Measurements from ENCODE around the gene DDX21. TPM values are rescaled to one million over a fixed set of nuclear protein-coding genes. Genes with fewer than 3 reads are reported as not detected.
"Not testable (repeated sequence)": the region's sequence is repeated elsewhere in the genome, so short reads cannot be mapped to it uniquely, and the experiment has no call there.

Gene DDX21
- 10 to 100 TPM; 81.6 to 92.4 TPM for total RNA-seq

GRCh38 chr10:68955832-68956532, at the start of gene DDX21:
TSS of gene DDX21 (plus strand) at chr10:68956170. CDS start at chr10:68956226, 56 bp downstream.
- peak; percentile 94 for DNase-seq
- H3K27me3 Mint-ChIP-seq = no peaks in the 10 kb centered on the region
- H3K9me3 Mint-ChIP-seq = no peaks in the 10 kb centered on the region
- POLR2A ChIA-PET = interaction anchor here (0.6 to 1.0 kb wide), 2 partner anchors 21 to 170 kb away, joined by 3 read pairs; no protein-coding TSS in a partner anchor
- H3K4me1 Mint-ChIP-seq = peaks cover 37% of the 10 kb centered on the region
- H3K27ac Mint-ChIP-seq = peak within 1 kb of the TSS; percentile 100
- H3K36me3 Mint-ChIP-seq (ENCODE audit: low read depth) = peaks cover 35% of the 10 kb centered on the region
- CTCF ChIA-PET = interaction anchor here (0.5 to 1.6 kb wide), 14 partner anchors 9 to 452 kb away, joined by 3 to 9 read pairs (median 4); no protein-coding TSS in a partner anchor
- peak within 1 kb of the TSS; percentile 99 for H3K4me3 Mint-ChIP-seq

GRCh38 chr10:68924593-68924992, 31.4 kb upstream of the DDX21 start:
- H3K4me3 Mint-ChIP-seq = no peak overlapping the region

GRCh38 chr10:68925489-68925888, 30.5 kb upstream of the DDX21 start:
- CTCF ChIA-PET = interaction anchor here (0.6 kb wide), 2 partner anchors 29 to 153 kb away, joined by 3 read pairs; no protein-coding TSS in a partner anchor
- no peaks in the 10 kb centered on the region for H3K9me3 Mint-ChIP-seq

More at GRCh38 chr10:68924593-68924992, 31.4 kb upstream of the DDX21 start:
- DNase-seq = no peak
- CTCF ChIA-PET = interaction anchor here (0.6 to 1.6 kb wide), 4 partner anchors 10 to 339 kb away, joined by 3 to 5 read pairs (median 4); no protein-coding TSS in a partner anchor
- Mint-ChIP-seq H3K36me3 (ENCODE audit: low read depth) (peaks cover 32% of the 10 kb centered on the region), H3K27me3 (no peaks in the 10 kb centered on the region), H3K4me1 (peaks cover 7% of the 10 kb centered on the region), H3K27ac (no peak overlapping the region), H3K9me3 (no peaks in the 10 kb centered on the region)
- POLR2A ChIA-PET = interaction anchor here (0.6 kb wide), 1 partner anchor 171 kb away, joined by 4 read pairs; no protein-coding TSS in a partner anchor

GRCh38 chr10:68929157-68929556, 26.8 kb upstream of the DDX21 start:
- H3K27me3 Mint-ChIP-seq, CTCF ChIA-PET, H3K27ac Mint-ChIP-seq, H3K4me3 Mint-ChIP-seq, H3K9me3 Mint-ChIP-seq, DNase-seq, POLR2A ChIA-PET, H3K4me1 Mint-ChIP-seq: not testable (repeated sequence)
- peaks cover 33% of the 10 kb centered on the region for H3K36me3 Mint-ChIP-seq (ENCODE audit: low read depth)

More at GRCh38 chr10:68925489-68925888, 30.5 kb upstream of the DDX21 start:
- no peak for DNase-seq
- Mint-ChIP-seq H3K4me1 (peaks cover 7% of the 10 kb centered on the region), H3K27me3 (no peaks in the 10 kb centered on the region), H3K4me3 (no peak overlapping the region), H3K36me3 (ENCODE audit: low read depth) (peaks cover 32% of the 10 kb centered on the region), H3K27ac (no peak overlapping the region)
- POLR2A ChIA-PET = no interaction called here

GRCh38 chr10:68929888-68930287, 26.1 kb upstream of the DDX21 start:
- H3K36me3 Mint-ChIP-seq (ENCODE audit: low read depth) = peaks cover 26% of the 10 kb centered on the region
- H3K27ac Mint-ChIP-seq, POLR2A ChIA-PET, H3K4me1 Mint-ChIP-seq, H3K4me3 Mint-ChIP-seq, DNase-seq, H3K27me3 Mint-ChIP-seq, H3K9me3 Mint-ChIP-seq: not testable (repeated sequence)
- CTCF ChIA-PET = interaction anchor here (1.5 kb wide), 1 partner anchor 23 kb away, joined by 5 read pairs; no protein-coding TSS in a partner anchor

GRCh38 chr10:68932860-68933259, 23.1 kb upstream of the DDX21 start:
- H3K27me3 Mint-ChIP-seq, H3K27ac Mint-ChIP-seq, H3K4me1 Mint-ChIP-seq, POLR2A ChIA-PET, H3K9me3 Mint-ChIP-seq, H3K4me3 Mint-ChIP-seq, DNase-seq: not testable (repeated sequence)
- H3K36me3 Mint-ChIP-seq (ENCODE audit: low read depth) = peaks cover 32% of the 10 kb centered on the region
- CTCF ChIA-PET = interaction anchor here (1.1 kb wide), 1 partner anchor 16 kb away, joined by 4 read pairs; no protein-coding TSS in a partner anchor

- Mint-ChIP-seq H3K9me3 (no peaks in the 10 kb centered on the region), H3K27ac (no peak overlapping the region), H3K4me3 (no peak overlapping the region), H3K36me3 (ENCODE audit: low read depth) (peaks cover 37% of the 10 kb centered on the region), H3K4me1 (peaks cover 5% of the 10 kb centered on the region), H3K27me3 (no peaks in the 10 kb centered on the region)
- ChIA-PET CTCF (interaction anchor here (0.9 to 1.4 kb wide), 2 partner anchors 11 to 15 kb away, joined by 3 to 4 read pairs; no protein-coding TSS in a partner anchor), POLR2A (interaction anchor here (0.6 kb wide), 1 partner anchor 21 kb away, joined by 3 read pairs; the partner anchor contains the start of gene DDX21)
- no peak for DNase-seq
These were observed 21.0 kb upstream of the DDX21 start for GRCh38 chr10:68934994-68935393.

GRCh38 chr10:68938117-68938516, 17.9 kb upstream of the DDX21 start:
- POLR2A ChIA-PET = interaction anchor here (0.6 kb wide), 2 partner anchors 46 to 152 kb away, joined by 3 read pairs; no protein-coding TSS in a partner anchor
- CTCF ChIA-PET = interaction anchor here (0.7 kb wide), 1 partner anchor 128 kb away, joined by 3 read pairs; no protein-coding TSS in a partner anchor
- no peaks in the 10 kb centered on the region for H3K9me3 Mint-ChIP-seq
- H3K27me3 Mint-ChIP-seq = no peaks in the 10 kb centered on the region
- DNase-seq = no peak
- H3K36me3 Mint-ChIP-seq (ENCODE audit: low read depth) = peaks cover 24% of the 10 kb centered on the region
- H3K4me3 Mint-ChIP-seq = no peak overlapping the region
- H3K27ac Mint-ChIP-seq = no peak overlapping the region
- H3K4me1 Mint-ChIP-seq = peaks cover 5% of the 10 kb centered on the region

GRCh38 chr10:68938884-68939283, 17.1 kb upstream of the DDX21 start:
- H3K9me3 Mint-ChIP-seq = no peaks in the 10 kb centered on the region
- ChIA-PET POLR2A (no interaction called here), CTCF (interaction anchor here (2.5 kb wide), 1 partner anchor 17 kb away, joined by 9 read pairs; the partner anchor contains the start of gene DDX21)
- no peak overlapping the region for H3K27ac Mint-ChIP-seq
- no peak for DNase-seq
- no peaks in the 10 kb centered on the region for H3K27me3 Mint-ChIP-seq
- H3K4me1 Mint-ChIP-seq = peaks cover 5% of the 10 kb centered on the region
- peaks cover 26% of the 10 kb centered on the region for H3K36me3 Mint-ChIP-seq (ENCODE audit: low read depth)
- no peak overlapping the region for H3K4me3 Mint-ChIP-seq

GRCh38 chr10:68940917-68941316, 15.1 kb upstream of the DDX21 start:
- H3K4me1 Mint-ChIP-seq, DNase-seq, H3K27me3 Mint-ChIP-seq, POLR2A ChIA-PET, H3K9me3 Mint-ChIP-seq, H3K4me3 Mint-ChIP-seq, H3K27ac Mint-ChIP-seq: not testable (repeated sequence)
- peaks cover 30% of the 10 kb centered on the region for H3K36me3 Mint-ChIP-seq (ENCODE audit: low read depth)
- CTCF ChIA-PET = interaction anchor here (1.1 to 2.5 kb wide), 3 partner anchors 13 to 15 kb away, joined by 3 to 9 read pairs (median 4); partner anchors contain the start of gene DDX21

GRCh38 chr10:68950598-68950997, 5.4 kb upstream of the DDX21 start:
- ChIA-PET POLR2A (no interaction called here), CTCF (interaction anchor here (1.1 to 1.3 kb wide), 2 partner anchors 8 to 37 kb away, joined by 4 to 6 read pairs; no protein-coding TSS in a partner anchor)

GRCh38 chr10:68954904-68955303, 1.1 kb upstream of the DDX21 start:
- Mint-ChIP-seq H3K9me3 (no peaks in the 10 kb centered on the region), H3K27me3 (no peaks in the 10 kb centered on the region), H3K4me3 (peak overlapping the region; percentile 65), H3K4me1 (peaks cover 31% of the 10 kb centered on the region), H3K27ac (peak overlapping the region; percentile 100), H3K36me3 (ENCODE audit: low read depth) (peaks cover 30% of the 10 kb centered on the region)
- DNase-seq = no peak
- ChIA-PET POLR2A (interaction anchor here (1.0 kb wide), 1 partner anchor 172 kb away, joined by 3 read pairs; no protein-coding TSS in a partner anchor), CTCF (interaction anchor here (0.6 to 1.5 kb wide), 12 partner anchors 9 to 245 kb away, joined by 3 to 5 read pairs (median 3); no protein-coding TSS in a partner anchor)

More at GRCh38 chr10:68950598-68950997, 5.4 kb upstream of the DDX21 start:
- Mint-ChIP-seq H3K4me1 (peaks cover 7% of the 10 kb centered on the region), H3K27me3 (no peaks in the 10 kb centered on the region), H3K4me3 (no peak overlapping the region), H3K9me3 (no peaks in the 10 kb centered on the region), H3K36me3 (ENCODE audit: low read depth) (peaks cover 24% of the 10 kb centered on the region), H3K27ac (no peak overlapping the region)
- no peak for DNase-seq

Measured in activated CD4-positive, alpha-beta T cell treated with anti-CD3 and anti-CD28 coated beads, Interleukin-2, amount 10 ng/mL, durations not matched to agents 7 days and 5 days (primary cell).